ENCODE data around the gene SLC22A14. TPM values are rescaled to one million over a fixed set of nuclear protein-coding genes. Genes with fewer than 3 reads are reported as not detected.

Gene SLC22A14
- total RNA-seq, 1 experiment from 2014 or later, result 0.22 TPM

DNA sequence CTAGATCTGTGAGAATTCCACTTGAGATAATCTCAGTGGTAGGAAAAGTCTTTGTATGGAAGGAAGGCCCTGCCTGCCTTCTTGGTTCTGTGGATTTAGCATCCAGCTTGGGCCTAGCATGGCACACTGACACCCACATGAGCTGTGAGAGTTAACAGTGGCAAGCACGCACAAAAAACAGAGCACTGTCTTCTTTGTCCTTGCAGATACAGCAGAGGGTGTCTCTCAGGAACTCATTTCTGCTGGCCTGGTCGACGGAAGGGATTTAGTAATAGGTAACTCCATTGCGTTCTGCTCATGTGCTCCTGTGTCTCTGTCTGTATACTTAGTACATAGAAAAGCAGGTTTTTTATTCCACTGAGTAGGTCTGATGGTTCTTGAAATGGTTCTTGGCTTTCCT is 30.9 kb upstream of the SLC22A14 start:
- TF ChIP-seq YY1 (IDR thresholded peaks at IDR 0.05; ENCODE audit: extremely low read depth, insufficient replicate concordance, low read depth, low read length), result no peak
- Histone ChIP-seq H3K79me2 (ENCODE audit: insufficient read depth, low read length) (no peaks in the 10 kb centered on the region), H3K4me3 (replicated peaks in 1 of 2; ENCODE audit: low read depth in 1 of 2, low read length in 2 of 2) (no peak overlapping the region), H3K27ac (ENCODE audit: low read depth, low read length) (no peak overlapping the region), H3K9me2 (ENCODE audit: insufficient read depth) (no peaks in the 10 kb centered on the region), H4K20me1 (ENCODE audit: insufficient read depth) (no peaks in the 10 kb centered on the region), H3K36me3 (ENCODE audit: control insufficient read depth in 1 of 2, insufficient read depth in 2 of 2, low read length in 2 of 2) (peaks cover 17 to 31% of the 10 kb centered on the region in 2 experiments; a peak in 3 of 4 replicates), H3K9ac (ENCODE audit: low read length) (no peak overlapping the region), H3K9me3 (ENCODE audit: control insufficient read depth in 1 of 2, insufficient read depth in 1 of 2, low read depth in 1 of 2, low read length in 2 of 2) (no peaks in the 10 kb centered on the region), H3K4me1 (ENCODE audit: control insufficient read depth in 1 of 2, insufficient read depth in 2 of 2, low read length in 2 of 2) (no peaks in the 10 kb centered on the region; a peak in 1 of 4 replicates), H2AFZ (ENCODE audit: low read depth, low read length, poor library complexity, severe bottlenecking) (no peak overlapping the region), H3K27me3 (ENCODE audit: insufficient read depth, low read length) (no peaks in the 10 kb centered on the region), H3K4me2 (ENCODE audit: low read length) (no peak overlapping the region)
- BruUV-seq (replicated peaks), result no TSS peak
- DNase-seq (ENCODE audit: low read depth, low spot score) (no peak), ATAC-seq (no peak)
- POLR2A ChIA-PET, result no interaction called here
- intact Hi-C loops (cut with micrococcal nuclease), result no loop called here
- RAD21 ChIA-PET (ENCODE audit: low non-redundant PET in 1 of 2, low total read pairs in 2 of 2, uncharacterized antibody in 2 of 2, unreplicated experiment in 2 of 2), result no interaction called here
- CTCF ChIA-PET, result no interaction called here

DNA sequence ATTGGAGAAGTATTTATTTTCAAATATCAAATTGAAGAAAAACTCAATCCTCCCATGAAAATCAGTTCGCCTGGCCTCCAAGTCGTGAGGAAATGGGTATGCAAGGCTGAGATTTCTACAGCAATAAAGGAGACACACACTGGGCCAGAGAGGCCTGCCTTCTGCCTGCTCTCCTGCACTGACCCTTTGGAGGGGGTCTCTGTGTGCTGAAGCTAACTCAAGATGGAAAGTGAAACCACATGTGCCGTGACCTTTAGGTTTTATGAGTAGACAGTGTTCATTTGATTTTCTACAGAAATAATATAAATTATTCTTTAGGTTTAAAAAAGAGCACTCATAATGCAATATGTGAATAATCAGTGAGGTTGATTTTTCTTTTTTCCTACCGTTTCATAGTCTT is 28.4 kb upstream of the SLC22A14 start:
- Histone ChIP-seq H3K9me2 (ENCODE audit: insufficient read depth) (no peaks in the 10 kb centered on the region), H3K4me3 (replicated peaks in 1 of 2; ENCODE audit: low read depth in 1 of 2, low read length in 2 of 2) (no peak overlapping the region), H4K20me1 (ENCODE audit: insufficient read depth) (no peaks in the 10 kb centered on the region), H3K9me3 (ENCODE audit: control insufficient read depth in 1 of 2, insufficient read depth in 1 of 2, low read depth in 1 of 2, low read length in 2 of 2) (no peaks in the 10 kb centered on the region), H2AFZ (ENCODE audit: low read depth, low read length, poor library complexity, severe bottlenecking) (no peak overlapping the region), H3K4me1 (ENCODE audit: control insufficient read depth in 1 of 2, insufficient read depth in 2 of 2, low read length in 2 of 2) (no peaks in the 10 kb centered on the region), H3K27me3 (ENCODE audit: insufficient read depth, low read length) (no peaks in the 10 kb centered on the region), H3K79me2 (ENCODE audit: insufficient read depth, low read length) (no peaks in the 10 kb centered on the region), H3K27ac (ENCODE audit: low read depth, low read length) (no peak overlapping the region), H3K4me2 (ENCODE audit: low read length) (no peak overlapping the region), H3K9ac (ENCODE audit: low read length) (no peak overlapping the region), H3K36me3 (ENCODE audit: control insufficient read depth in 1 of 2, insufficient read depth in 2 of 2, low read length in 2 of 2) (peaks cover 16 to 26% of the 10 kb centered on the region in 2 experiments; a peak in 3 of 4 replicates)
- POLR2A ChIA-PET, result no interaction called here
- RAD21 ChIA-PET (ENCODE audit: low non-redundant PET in 1 of 2, low total read pairs in 2 of 2, uncharacterized antibody in 2 of 2, unreplicated experiment in 2 of 2), result no interaction called here
- no TSS peak for BruUV-seq (replicated peaks)
- ATAC-seq, result no peak
- intact Hi-C loops (cut with micrococcal nuclease), result no loop called here
- no peak for DNase-seq (ENCODE audit: low read depth, low spot score)
- CTCF ChIA-PET, result no interaction called here
- TF ChIP-seq, protein P1, sequence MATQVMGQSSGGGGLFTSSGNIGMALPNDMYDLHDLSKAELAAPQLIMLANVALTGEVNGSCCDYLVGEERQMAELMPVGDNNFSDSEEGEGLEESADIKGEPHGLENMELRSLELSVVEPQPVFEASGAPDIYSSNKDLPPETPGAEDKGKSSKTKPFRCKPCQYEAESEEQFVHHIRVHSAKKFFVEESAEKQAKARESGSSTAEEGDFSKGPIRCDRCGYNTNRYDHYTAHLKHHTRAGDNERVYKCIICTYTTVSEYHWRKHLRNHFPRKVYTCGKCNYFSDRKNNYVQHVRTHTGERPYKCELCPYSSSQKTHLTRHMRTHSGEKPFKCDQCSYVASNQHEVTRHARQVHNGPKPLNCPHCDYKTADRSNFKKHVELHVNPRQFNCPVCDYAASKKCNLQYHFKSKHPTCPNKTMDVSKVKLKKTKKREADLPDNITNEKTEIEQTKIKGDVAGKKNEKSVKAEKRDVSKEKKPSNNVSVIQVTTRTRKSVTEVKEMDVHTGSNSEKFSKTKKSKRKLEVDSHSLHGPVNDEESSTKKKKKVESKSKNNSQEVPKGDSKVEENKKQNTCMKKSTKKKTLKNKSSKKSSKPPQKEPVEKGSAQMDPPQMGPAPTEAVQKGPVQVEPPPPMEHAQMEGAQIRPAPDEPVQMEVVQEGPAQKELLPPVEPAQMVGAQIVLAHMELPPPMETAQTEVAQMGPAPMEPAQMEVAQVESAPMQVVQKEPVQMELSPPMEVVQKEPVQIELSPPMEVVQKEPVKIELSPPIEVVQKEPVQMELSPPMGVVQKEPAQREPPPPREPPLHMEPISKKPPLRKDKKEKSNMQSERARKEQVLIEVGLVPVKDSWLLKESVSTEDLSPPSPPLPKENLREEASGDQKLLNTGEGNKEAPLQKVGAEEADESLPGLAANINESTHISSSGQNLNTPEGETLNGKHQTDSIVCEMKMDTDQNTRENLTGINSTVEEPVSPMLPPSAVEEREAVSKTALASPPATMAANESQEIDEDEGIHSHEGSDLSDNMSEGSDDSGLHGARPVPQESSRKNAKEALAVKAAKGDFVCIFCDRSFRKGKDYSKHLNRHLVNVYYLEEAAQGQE (IDR thresholded peaks at IDR 0.05; ENCODE audit: low read depth), result no peak
- TF ChIP-seq EGR1 (IDR thresholded peaks at IDR 0.05; ENCODE audit: low read depth), result no peak
- TF ChIP-seq FOSL1 (IDR thresholded peaks at IDR 0.05; ENCODE audit: low read depth), result no peak
- no peak for TF ChIP-seq ZNF274 (IDR thresholded peaks at IDR 0.05; ENCODE audit: low read depth, low read length)
- TF ChIP-seq, protein P2, sequence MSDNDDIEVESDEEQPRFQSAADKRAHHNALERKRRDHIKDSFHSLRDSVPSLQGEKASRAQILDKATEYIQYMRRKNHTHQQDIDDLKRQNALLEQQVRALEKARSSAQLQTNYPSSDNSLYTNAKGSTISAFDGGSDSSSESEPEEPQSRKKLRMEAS (IDR thresholded peaks at IDR 0.05), result no peak
- TF ChIP-seq POLR2AphosphoS5 (IDR thresholded peaks at IDR 0.05; ENCODE audit: low read depth, low read length), result no peak
- TF ChIP-seq, protein P3, sequence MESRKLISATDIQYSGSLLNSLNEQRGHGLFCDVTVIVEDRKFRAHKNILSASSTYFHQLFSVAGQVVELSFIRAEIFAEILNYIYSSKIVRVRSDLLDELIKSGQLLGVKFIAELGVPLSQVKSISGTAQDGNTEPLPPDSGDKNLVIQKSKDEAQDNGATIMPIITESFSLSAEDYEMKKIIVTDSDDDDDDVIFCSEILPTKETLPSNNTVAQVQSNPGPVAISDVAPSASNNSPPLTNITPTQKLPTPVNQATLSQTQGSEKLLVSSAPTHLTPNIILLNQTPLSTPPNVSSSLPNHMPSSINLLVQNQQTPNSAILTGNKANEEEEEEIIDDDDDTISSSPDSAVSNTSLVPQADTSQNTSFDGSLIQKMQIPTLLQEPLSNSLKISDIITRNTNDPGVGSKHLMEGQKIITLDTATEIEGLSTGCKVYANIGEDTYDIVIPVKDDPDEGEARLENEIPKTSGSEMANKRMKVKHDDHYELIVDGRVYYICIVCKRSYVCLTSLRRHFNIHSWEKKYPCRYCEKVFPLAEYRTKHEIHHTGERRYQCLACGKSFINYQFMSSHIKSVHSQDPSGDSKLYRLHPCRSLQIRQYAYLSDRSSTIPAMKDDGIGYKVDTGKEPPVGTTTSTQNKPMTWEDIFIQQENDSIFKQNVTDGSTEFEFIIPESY (IDR thresholded peaks at IDR 0.05; ENCODE audit: extremely low read depth, insufficient replicate concordance, low read length), result no peak
- TF ChIP-seq, protein P4, sequence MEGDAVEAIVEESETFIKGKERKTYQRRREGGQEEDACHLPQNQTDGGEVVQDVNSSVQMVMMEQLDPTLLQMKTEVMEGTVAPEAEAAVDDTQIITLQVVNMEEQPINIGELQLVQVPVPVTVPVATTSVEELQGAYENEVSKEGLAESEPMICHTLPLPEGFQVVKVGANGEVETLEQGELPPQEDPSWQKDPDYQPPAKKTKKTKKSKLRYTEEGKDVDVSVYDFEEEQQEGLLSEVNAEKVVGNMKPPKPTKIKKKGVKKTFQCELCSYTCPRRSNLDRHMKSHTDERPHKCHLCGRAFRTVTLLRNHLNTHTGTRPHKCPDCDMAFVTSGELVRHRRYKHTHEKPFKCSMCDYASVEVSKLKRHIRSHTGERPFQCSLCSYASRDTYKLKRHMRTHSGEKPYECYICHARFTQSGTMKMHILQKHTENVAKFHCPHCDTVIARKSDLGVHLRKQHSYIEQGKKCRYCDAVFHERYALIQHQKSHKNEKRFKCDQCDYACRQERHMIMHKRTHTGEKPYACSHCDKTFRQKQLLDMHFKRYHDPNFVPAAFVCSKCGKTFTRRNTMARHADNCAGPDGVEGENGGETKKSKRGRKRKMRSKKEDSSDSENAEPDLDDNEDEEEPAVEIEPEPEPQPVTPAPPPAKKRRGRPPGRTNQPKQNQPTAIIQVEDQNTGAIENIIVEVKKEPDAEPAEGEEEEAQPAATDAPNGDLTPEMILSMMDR (IDR thresholded peaks at IDR 0.05 in 2 of 3, conservative IDR thresholded peaks at IDR 0.05 in 1 of 3; ENCODE audit: borderline replicate concordance in 1 of 3, insufficient read depth in 1 of 3, low read depth in 2 of 3, low read length in 2 of 3), result no peak
- TF ChIP-seq YY1 (IDR thresholded peaks at IDR 0.05; ENCODE audit: extremely low read depth, insufficient replicate concordance, low read depth, low read length), result no peak
- no peak for TF ChIP-seq POLR2A (IDR thresholded peaks at IDR 0.05; ENCODE audit: borderline replicate concordance, extremely low read depth, insufficient read depth, insufficient read length)
- TF ChIP-seq SIN3A (IDR thresholded peaks at IDR 0.05; ENCODE audit: low read depth), result no peak
